Placental pericyte (primary cell): ENCODE measurements around the gene TEP1. TPM values are rescaled to one million over a fixed set of nuclear protein-coding genes. Genes with fewer than 3 reads are reported as not detected.

Experiments
- small RNA-seq: library from RNA; depleted of rRNA; stranded (forward); fragments of <200 nt; gene quantifications from one replicate; pipeline ENCODE3, GENCODE V24; 2012; ENCODE audit warnings: low replicate concordance
- total RNA-seq: library from RNA; depleted of rRNA; stranded (reverse); fragments of >200 nt; gene quantifications from 2 replicates; pipeline ENCODE4 v1.2.3, GENCODE V29; 2012

The TEP1 gene
- 15.8 and 27.2 TPM in 2 replicates for total RNA-seq

GRCh38 chr14:20412876-20413743, at the start of gene TEP1:
Gene TEP1, minus strand, starts transcription at chr14:20413501. Its CDS starts 5,062 bp downstream, at chr14:20408439.

DNA sequence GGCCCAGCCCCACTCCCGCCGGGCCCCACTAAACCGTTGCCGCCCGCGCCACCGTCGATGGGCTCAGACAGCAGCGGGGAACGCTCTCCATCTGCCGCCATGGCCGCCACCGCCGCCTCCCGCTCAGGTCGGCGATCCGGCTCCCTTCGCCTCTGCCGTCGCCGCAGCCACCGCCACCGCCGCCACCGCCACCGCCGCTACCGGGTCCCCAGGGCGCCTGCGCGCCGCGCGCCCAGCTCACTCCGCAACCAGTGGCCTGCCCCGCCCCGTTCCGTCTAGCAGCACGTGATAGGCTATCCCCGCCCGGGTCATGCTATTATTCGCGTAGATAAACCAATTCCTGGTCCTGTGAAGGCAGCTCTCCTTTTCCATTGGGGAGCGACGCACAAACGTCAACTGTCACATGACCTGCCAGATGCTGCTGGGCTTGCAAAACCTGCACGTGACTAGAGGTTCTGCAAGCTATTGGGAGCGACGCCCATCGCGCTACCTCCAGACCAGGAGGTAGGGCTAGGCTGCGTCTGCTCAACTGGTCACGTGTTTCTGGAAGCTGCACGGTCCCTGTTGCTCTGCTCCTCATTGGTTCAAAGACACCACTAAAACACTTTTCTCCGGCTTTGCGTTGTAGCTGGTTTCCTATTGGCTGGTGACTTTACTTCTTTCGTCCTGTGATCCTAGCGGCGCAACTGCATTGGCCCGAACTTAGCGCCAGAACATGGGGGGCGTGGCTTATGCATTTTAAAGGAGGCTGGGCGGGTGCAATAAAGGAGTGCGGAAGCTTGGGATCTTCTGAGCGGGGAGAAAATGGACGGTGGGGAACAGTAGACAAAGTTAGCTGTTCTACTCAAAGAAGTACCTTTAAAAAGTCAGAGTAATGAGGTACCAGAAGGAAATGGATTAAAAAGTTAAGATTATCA, 48.2 kb upstream of the TEP1 start, which contains the start of gene PIP4P1:
Gene PIP4P1, minus strand, starts transcription at position 210 of the 917 bp plus-strand sequence. Its CDS starts 109 bp downstream, at position 101.

DNA sequence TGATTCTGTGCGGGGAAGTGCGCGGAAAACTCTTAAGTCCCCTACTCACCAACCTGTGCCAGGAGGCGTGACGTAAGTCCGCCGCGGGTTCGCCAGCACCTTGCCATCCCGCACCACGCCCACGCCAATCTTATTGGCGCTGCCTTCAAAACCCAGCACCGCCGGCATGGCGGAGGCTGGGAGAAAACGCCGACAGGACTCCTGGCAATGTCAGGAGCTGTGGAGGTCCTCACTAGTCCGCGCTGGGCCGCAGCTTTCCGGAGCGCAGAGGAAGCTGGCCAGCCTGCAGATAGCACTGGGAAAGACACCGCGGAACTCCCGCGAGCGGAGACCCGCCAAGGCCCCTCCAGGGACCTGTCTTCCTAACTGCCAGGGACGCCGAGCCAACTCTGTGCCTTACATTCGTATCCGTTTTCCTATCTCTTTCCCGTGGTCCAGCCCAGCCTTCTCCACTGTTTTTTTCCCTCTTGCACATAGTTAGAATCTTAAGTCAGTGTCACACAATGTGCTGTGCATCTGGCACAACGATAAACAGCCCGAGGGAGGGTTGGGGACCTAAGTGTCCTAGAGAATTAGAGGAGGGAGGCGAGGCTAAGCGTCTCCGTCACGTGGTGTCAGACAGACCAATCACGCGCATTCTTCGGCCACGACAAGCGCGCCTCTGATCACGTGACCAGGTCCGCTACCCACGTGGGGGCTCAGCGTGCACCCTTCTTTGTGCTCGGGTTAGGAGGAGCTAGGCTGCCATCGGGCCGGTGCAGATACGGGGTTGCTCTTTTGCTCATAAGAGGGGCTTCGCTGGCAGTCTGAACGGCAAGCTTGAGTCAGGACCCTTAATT, 41.4 kb upstream of the TEP1 start, which contains the start of the genes APEX1 and OSGEP:
Gene APEX1, plus strand, starts transcription at position 711 of the 839 bp plus-strand sequence. CDS start 420 bp downstream, outside the sequence.
Gene OSGEP, minus strand, starts transcription at position 297 of the 839 bp plus-strand sequence. Its CDS starts 129 bp downstream, at position 168.

DNA sequence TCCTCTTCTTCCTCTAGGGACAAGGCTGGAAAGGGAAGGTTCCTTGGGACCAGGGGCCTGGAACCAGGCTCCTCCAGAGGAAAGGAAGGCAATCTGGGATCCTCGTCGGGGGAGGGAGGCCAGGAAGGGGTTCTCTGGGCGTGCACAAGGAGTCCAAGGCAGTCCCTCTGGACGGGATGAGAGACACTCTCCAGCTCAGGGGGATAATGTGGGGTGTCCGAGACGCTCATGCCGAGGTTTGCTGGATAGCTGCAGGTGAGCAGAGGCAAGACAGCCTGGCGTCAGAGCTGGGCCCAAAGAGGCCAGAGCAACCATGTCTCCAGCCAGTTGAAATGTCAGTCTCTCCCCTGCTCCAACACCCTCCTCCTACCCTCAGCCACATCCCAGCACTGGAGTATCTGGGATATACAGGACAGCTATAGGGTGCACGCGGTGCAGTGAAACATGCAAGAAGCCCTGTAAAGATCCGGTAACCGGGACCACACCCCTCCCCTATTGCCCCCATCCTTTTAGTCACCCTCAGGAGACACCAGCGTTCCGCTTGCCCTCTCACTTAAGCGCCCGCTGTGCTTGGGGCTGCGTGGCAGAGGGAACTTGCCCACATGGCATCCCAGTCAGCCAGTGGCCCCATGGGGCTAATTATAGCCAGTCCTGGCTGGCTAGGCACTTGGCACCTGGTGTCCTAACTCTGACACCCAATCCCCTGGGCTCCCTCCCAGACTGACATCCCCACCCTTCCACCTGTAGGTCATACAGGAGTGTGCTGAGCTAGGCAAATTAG, 22.5 kb upstream of the TEP1 start, which contains the start of gene KLHL33:
Gene KLHL33, minus strand, starts transcription at position 585 of the 781 bp plus-strand sequence. Its CDS starts 355 bp downstream, at position 230.

DNA sequence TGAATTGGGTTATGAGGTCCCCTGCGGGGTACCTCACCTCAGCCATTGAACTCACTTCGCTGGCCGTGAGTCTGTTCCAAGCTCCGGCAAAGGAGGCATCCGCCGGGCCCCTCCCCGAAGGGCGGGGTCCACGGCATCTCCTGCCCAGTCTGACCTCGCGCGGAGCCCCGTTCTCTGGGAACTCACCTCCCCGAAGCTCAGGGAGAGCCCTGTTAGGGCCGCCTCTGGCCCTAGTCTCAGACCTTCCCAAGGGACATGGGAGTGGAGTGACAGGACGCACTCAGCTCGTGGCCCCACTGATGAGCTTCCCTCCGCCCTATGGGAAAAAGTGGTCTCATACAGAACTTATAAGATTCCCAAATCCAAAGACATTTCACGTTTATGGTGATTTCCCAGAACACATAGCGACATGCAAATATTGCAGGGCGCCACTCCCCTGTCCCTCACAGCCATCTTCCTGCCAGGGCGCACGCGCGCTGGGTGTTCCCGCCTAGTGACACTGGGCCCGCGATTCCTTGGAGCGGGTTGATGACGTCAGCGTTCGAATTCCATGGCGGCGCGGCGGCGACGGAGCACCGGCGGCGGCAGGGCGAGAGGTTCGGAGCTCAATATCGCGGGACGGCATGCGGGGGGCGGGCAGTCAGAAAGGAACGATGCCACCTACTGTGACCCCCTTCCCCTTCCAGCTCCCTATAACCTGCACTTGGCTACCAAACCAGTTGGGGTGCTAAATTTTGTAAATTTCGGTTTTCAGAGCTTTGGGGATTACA, 70.0 kb downstream of the TEP1 start, which contains the start of gene PARP2:
Gene PARP2, plus strand, starts transcription at position 544 of the 770 bp plus-strand sequence. Its CDS starts 7 bp downstream, at position 551.

DNA sequence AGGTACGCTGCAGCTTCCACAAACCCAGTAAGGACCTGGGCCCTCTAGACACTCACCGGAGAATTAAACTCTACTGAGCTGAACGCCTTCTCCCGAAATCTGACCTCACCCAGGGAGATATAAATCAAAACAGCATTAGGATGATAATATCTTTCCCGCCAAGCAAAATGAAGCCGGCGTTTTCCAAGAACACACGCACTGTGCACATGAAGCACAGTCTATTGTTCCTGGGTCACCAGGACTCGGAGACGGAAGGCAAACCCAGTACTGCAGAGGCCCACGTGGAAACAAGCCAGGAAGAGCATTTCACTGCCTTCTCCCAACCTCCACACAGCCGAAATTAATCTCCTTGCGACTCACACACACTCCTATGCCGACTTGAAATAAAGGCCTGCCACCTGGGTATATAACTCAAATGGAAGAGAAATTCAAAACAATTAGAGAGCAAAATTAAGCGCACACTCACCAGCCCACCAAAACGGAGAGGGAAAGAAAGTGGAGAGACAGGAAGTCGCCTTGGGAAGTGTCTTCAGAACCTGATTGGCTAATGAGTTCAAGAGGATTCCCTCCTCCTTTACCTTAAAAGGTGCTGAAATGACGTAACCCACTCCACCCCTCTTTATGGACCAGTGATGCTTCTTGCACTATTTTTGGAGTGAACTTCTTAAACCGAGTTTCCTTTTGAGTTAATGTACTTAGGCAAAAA, 80.4 kb downstream of the TEP1 start, which contains the start of gene CCNB1IP1:
Gene CCNB1IP1, minus strand, starts transcription at position 492 of the 706 bp plus-strand sequence. CDS start 16,756 bp downstream, outside the sequence.

Small RNAs within 50 kb of the gene (small RNA-seq; reads per million reads assigned to genes)
- gene RNA5SP382, result 3.2 reads per million, percentile 80 among the genes with 10 or more reads in this experiment
- 3.5 reads per million, percentile 82 among the genes with 10 or more reads in this experiment for gene SNORA79B
- 233 reads per million, percentile 99 among the genes with 10 or more reads in this experiment for gene SNORD126

Other genes starting within 250 kb of the TEP1 start
- gene OR11G2, start 222.6 kb downstream of the TEP1 start, total RNA-seq, result not detected in 2 replicates
- gene OR11H6, start 189.8 kb downstream of the TEP1 start, total RNA-seq, result not detected in 2 replicates
- not detected in 2 replicates for gene OR11H7, start 184.5 kb downstream of the TEP1 start, total RNA-seq
- gene OR11H4, start 174.2 kb downstream of the TEP1 start, total RNA-seq, result not detected in 2 replicates
- gene TTC5, start 107.5 kb downstream of the TEP1 start, total RNA-seq, result 19.7 and 21.0 TPM in 2 replicates
- gene CCNB1IP1, start 80.2 kb downstream of the TEP1 start, total RNA-seq, result 36.2 and 44.9 TPM in 2 replicates
- gene PARP2, start 69.9 kb downstream of the TEP1 start, total RNA-seq, result 10.1 and 18.9 TPM in 2 replicates
- gene KLHL33, start 22.7 kb upstream of the TEP1 start, total RNA-seq, result under 0.01 TPM in 1 of 2 replicates, not detected in the other
- gene OSGEP, start 41.3 kb upstream of the TEP1 start, total RNA-seq, result 31.3 and 60.0 TPM in 2 replicates
- 70.2 and 100 TPM in 2 replicates for gene APEX1, start 41.7 kb upstream of the TEP1 start, total RNA-seq
- gene PIP4P1, start 47.9 kb upstream of the TEP1 start, total RNA-seq, result 24.3 and 43.5 TPM in 2 replicates
- gene PNP, start 55.9 kb upstream of the TEP1 start, total RNA-seq, result 79.7 and 104 TPM in 2 replicates
- not detected in 2 replicates for gene RNASE10, start 92.0 kb upstream of the TEP1 start, total RNA-seq
- not detected in 2 replicates for gene RNASE9, start 147.5 kb upstream of the TEP1 start, total RNA-seq
- not detected in 2 replicates for gene RNASE11, start 174.5 kb upstream of the TEP1 start, total RNA-seq
- not detected in 2 replicates for gene RNASE12, start 177.9 kb upstream of the TEP1 start, total RNA-seq
- gene OR6S1, start 228.2 kb upstream of the TEP1 start, total RNA-seq, result not detected in 2 replicates